GDM1 (cell line): ENCODE measurements around the gene RC3H1.
A peak's percentile ranks its signal among the peaks of the same experiment; 100 is the strongest.
"Not testable (repeated sequence)": the region's sequence is repeated elsewhere in the genome, so short reads cannot be mapped to it uniquely, and the experiment has no call there.

Experiments used
- DNase-seq: peaks from one replicate; lab custom pipeline; 2025; lab: John Stamatoyannopoulos, UW

The RC3H1 gene

GRCh38 chr1:174022080-174022975 is at the start of gene RC3H1:
TSS of gene RC3H1 (minus strand) at chr1:174022357. CDS start at chr1:173992985, 29,372 bp downstream.
- DNase-seq = peak; percentile 92

DNA sequence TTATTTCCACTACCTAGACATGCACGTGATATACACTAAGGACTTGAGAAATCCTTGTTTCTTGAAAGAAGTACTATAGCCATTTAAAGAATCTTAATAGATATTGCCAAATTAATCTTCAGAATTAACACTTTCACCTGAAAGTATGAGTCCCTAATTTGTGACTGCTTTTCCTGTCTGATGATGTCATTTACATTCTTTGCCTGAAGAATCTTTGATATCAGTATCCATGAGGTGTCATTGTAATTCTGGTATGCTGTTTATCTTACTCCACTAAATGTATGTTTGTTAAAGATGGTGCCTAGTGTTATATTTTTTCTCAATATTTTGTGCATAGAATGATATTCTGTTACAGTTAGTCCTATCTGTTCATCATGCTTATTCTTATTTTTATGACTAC is 48.5 kb upstream of the RC3H1 start:
- no peak for DNase-seq

- no peak for DNase-seq
Observed at GRCh38 chr1:174068000-174068399, 45.8 kb upstream of the RC3H1 start.

DNA sequence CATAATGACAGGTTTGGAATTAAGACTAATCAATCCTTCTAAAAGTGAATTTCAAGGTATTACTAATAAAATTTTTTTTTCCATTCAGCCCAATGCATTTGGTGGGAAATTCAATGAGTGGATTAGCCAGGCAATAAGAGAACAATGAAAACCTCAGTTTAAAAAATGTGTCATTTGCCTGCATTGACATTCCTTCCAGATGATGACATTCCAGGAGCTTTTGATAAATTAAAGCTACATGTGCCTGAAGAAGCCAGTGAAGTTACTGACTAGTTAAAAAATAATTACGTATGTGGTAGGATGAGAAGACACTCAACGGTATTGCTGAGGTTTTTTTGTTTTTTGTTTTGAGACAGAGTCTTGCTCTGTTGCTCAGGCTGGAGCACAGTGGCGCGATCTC is 37.9 kb upstream of the RC3H1 start:
- DNase-seq = no peak

DNA sequence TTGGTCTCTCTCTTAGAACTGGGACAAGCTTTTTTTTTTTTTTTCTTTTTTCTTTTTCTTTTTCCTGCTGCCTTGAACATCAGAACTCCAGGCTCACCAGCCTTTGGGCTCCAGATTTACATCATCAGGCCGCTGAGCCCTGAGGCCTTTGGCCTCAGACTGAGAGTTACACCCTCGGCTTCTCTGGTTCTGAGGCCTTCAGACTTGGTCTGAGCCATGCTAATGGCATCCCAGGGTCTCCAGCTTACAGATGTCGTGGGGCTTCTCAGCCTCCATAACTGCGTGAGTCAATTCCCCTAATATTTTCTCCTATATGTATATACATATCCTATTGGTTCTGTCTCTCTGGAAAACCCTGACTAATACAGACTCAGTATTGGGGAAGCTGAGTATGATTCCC is 36.5 kb upstream of the RC3H1 start:
- DNase-seq = no peak

DNA sequence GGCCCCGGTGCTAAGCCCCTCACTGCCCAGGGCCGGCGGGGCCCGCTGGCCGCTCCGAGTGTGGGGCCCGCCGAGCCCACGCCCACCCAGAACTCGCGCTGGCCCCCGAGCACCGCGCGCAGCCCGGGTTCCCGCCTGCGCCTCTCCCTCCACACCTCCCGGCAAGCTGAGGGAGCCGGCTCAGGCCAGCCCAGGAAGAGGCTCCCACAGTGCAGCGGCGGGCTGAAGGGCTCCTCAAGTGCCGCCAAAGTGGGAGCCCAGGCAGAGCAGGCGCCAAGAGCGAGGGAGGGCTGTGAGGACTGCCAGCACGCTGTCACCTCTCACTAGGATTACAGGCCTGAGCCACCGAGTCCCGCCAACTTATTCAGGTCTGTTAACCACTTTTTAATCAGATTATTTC is 34.5 kb upstream of the RC3H1 start:
- not testable (repeated sequence) for DNase-seq

- not testable (repeated sequence) for DNase-seq
Observed at GRCh38 chr1:174055797-174056196, 33.6 kb upstream of the RC3H1 start.

DNA sequence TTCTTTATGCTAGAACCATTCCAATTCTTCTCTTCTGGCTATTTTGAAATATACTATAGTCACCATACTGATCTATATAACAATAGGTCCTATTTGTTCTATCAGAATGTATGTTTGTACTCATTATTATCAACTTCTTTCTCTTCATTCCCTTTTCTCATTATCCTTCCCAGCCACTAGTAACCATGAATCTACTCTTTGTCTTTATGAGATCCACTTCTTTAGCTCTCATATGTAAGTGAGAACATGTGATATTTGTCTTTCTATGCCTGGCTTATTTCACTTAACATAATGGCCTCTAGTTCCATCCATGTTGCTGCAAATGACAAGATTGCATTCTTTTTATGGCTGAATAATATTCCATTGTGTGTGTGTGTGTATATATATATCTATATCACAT is 31.7 kb upstream of the RC3H1 start:
- DNase-seq = no peak

DNA sequence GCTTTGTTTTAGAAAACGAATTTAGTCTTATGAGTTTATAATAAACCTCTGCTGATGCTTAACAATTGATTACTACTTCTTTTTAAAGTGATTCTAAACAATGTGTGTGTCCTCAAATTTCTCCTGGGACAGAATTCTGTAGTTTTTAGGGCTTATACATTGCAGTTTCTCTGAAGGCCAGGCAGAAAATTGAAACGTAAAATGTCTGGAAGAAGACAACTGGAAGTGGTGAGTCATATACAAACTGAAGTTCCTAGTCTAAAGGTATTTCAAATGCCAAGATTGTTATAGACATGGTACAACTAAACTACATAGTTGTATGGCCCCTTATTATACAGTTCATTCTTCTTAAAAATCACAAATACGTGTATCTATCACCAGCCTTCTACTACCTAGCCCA is 30.5 kb upstream of the RC3H1 start:
- DNase-seq = no peak

DNA sequence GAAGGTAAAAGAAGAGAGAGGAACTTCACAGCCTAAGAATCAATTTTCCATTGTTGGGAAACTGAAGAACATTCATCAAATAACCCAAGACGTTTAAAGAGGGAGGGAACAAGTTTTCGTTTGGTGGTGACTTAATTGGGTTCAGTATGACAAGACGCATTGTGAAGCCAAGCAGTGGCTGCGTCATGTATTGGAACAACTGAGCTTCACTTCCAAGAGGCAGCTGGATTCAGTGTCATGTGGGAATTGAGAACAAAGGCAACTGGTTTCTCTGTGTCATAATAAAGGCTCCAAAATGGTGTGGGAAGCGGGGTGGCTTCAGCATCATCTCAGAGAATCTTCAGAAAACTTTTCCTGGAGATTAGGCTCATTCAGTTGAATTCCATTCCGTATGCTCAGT is 29.8 kb upstream of the RC3H1 start:
- DNase-seq = no peak

DNA sequence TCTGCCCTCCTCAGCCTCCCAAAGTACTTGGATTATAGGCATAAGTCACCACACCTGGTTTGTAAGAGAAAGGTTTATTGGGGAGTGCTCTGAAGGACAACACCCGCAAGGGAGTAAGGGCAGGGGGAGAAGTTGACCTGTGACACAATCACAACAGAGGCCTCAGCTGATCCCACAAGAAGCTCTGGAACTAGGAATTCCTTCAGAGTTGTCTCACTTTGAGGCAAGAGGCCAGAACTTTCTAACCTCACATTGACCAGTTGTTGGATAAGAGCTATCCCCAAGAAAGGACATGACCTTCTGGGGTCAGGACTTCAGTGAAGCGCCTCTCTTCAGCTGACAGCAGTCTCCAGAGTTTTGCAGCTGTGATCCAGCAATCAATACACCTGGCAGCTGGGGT is 27.4 kb upstream of the RC3H1 start:
- DNase-seq = no peak

- DNase-seq = no peak
Observed at GRCh38 chr1:174044418-174045222, 22.5 kb upstream of the RC3H1 start.

- not testable (repeated sequence) for DNase-seq
Observed at GRCh38 chr1:174042509-174042908, 20.4 kb upstream of the RC3H1 start.

GRCh38 chr1:174041369-174041768 is 19.2 kb upstream of the RC3H1 start:
- no peak for DNase-seq

DNA sequence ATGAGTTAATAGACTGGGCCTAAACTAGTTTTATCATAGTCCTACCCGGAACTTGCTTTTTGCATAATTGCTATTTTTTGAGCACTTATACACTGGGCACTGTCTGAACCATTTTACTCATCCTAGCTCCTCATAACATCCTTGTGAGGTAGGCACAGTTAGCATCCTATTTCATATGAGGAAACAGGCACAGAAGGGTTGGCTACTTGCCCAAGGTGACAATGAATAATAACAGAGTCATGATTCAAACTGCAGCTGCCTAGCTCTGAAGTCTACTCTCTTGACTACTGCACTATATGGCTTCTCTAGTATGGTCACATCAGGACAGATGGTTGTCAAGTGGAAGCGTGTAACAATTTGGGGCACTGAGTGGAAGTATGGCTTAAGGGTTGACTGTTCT is 18.2 kb upstream of the RC3H1 start:
- DNase-seq = no peak

DNA sequence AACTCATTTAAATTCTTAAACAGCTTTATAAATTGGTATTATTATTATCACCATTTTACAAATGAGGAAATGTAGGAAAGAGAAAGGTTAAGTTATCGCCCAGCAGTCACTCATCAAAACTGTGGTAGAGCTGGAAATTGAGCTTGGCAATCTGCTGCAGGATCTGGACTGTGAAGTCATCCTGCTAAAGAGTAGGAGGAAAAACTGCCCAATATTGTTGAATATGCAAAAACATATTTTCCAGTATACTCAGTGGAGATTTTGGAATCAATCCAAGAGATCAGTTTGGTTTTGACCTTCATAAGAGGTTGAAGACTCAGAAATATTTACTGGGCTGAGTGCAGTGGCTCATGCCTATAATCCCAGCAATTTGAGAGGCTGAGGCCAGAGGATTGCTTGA is 16.9 kb upstream of the RC3H1 start:
- no peak for DNase-seq

DNA sequence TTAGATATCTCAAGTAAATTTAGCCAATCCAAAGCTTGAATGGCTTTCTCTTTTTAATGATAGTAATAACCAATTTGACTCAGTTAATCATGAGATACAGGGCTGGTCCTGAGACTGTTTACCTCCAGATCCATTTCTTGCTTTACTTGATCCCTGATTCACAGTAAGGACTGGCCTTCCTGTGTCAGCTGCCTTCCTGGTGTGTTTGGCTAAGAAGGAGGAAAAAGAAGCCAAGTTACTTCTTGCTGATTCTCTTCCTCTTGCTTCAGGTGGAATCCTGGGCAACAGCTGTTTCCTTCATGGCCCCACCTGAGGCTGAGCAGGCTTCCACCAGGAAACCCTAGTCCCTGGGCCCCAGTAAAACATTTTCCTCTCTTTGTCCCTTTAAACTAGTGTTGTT is 14.6 kb upstream of the RC3H1 start:
- DNase-seq = no peak

- no peak for DNase-seq
Observed at GRCh38 chr1:174036204-174036603, 14.0 kb upstream of the RC3H1 start.

DNA sequence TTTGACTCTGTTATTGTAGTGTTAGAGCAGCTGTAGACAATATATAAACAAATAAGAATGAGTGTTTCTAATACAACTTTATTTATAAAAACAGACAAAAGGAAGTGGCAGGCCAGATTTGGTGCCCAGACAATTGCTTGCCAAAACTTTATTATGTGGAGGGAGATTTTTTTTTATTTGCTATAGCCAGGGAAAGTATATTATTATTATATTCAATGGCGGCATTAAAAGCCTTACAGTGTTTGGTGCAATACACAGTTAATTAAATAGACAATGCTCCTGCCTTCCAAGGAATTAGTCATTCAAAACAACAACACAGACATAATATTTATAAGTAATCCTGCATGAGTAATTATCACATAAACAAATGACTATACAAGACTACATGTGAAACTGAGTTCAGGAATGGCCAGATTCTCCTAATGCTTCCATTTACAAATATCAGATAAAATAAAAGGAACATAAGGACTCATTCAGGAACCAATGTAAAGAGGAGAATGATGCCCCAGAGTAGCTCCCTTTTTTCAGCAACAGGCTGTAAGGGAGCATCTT is 10.6 kb upstream of the RC3H1 start:
- no peak for DNase-seq

GRCh38 chr1:174031099-174031498 is 8.9 kb upstream of the RC3H1 start:
- no peak for DNase-seq

DNA sequence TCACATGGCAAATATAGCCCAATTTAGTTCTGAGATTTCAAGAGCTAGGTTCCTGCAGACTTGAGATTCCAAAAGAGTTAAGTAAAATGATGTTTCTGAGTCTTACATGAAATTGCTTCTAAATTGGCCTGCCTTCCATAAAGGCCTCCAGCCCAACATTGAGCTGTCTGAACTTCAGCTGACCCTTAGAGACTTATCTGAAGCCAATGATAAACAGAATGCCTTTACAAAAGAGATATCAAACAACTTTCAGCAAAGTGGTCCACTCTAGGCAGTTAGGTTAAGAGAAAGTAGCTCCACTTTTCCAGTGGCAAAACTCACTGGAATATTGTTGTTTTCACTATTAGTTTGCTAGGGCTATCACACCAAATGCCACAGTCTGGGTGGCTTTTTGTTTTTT is 6.3 kb upstream of the RC3H1 start:
- DNase-seq = no peak

GRCh38 chr1:174023440-174023839 is 1.3 kb upstream of the RC3H1 start:
- no peak for DNase-seq

DNA sequence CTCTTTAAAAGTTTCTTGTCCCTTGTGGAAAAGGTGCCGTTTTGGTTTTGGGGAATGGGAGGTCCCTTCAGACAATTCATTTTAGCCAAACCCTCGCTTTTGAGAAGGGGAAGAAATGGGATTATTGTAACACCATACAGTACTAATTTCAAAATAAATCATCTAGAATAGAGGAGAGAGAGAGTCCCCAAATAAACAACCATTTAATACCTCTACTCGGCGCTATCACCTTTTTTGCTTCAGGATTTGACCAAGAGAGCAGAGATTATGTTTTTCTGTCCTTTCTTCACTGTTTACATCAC is 770 bp upstream of the RC3H1 start:
- DNase-seq = no peak
